HPDE6-E6E7 (cell line): ENCODE results near the gene CHST4.
"Not testable (repeated sequence)": the region's sequence is repeated elsewhere in the genome, so short reads cannot be mapped to it uniquely, and the experiment has no call there.

Source experiments
- DNase-seq: peaks from one replicate; pipeline ENCODE4 v3.0.0; 2011; ENCODE audit warnings: missing footprints; ENCODE audit errors: extremely low spot score

CHST4 gene

GRCh38 chr16:71569621-71570020, 43.4 kb downstream of the CHST4 start:
- DNase-seq = no peak

GRCh38 chr16:71570144-71570543, 43.9 kb downstream of the CHST4 start:
- DNase-seq = no peak

- DNase-seq = no peak
Observed at GRCh38 chr16:71572497-71573116, 46.4 kb downstream of the CHST4 start.

- no peak for DNase-seq
Observed at GRCh38 chr16:71573387-71574094, 47.3 kb downstream of the CHST4 start.

GRCh38 chr16:71574702-71575101, 48.5 kb downstream of the CHST4 start:
- no peak for DNase-seq

GRCh38 chr16:71576971-71577370, 50.7 kb downstream of the CHST4 start, which contains the start of gene TAT:
TAT (minus strand) TSS chr16:71577092; CDS start chr16:71576415, 677 bp downstream.
- no peak for DNase-seq

- DNase-seq = not testable (repeated sequence)
Observed at GRCh38 chr16:71582553-71582848, 56.3 kb downstream of the CHST4 start.

- no peak for DNase-seq
Observed at GRCh38 chr16:71584543-71585317, 58.5 kb downstream of the CHST4 start.

- no peak for DNase-seq
Observed at GRCh38 chr16:71585318-71585703, 59.1 kb downstream of the CHST4 start.
